Mesenteric fat pad (tissue), 1 donor: ENCODE data around the gene MGAT4A. TPM values are rescaled to one million over a fixed set of nuclear protein-coding genes. Genes with fewer than 3 reads are reported as not detected.
"Not testable (repeated sequence)": the region's sequence is repeated elsewhere in the genome, so short reads cannot be mapped to it uniquely, and the experiment has no call there.

Experiments
- DNase-seq: peaks from one replicate; pipeline ENCODE4 v3.0.0-alpha.2; 2020; ENCODE audit warnings: low spot score
- total RNA-seq: library from RNA; stranded (reverse); fragmentation: NEBNext Ultra II Directional; extraction: Animal tissue kit (Norgen Biotek cat#: 25700); gene quantifications from one replicate; pipeline ENCODE4 v1.2.1, GENCODE V29; 2021
- donor health status: DM: yes; HTN: yes; CAD: no.

Gene MGAT4A
- total RNA-seq, 1 donor from 2014 or later: 50.6 TPM

DNA sequence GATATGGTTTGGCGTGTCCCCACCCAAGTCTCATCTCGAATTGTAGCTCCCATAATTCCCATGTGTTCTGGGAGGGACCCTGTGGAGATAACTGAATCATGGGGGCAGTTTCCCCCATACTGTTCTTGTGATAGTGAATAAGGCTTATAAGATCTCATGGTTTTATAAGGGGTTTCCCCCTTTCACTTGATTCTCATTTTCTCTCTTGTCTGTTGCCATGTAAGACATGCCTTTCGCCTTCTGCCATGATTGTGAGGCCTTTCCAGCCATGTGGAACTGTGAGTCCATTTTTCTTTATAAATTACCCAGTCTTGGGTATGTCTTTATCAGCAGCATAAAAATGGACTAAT, 71.5 kb downstream of the MGAT4A start:
- DNase-seq: not testable (repeated sequence)

DNA sequence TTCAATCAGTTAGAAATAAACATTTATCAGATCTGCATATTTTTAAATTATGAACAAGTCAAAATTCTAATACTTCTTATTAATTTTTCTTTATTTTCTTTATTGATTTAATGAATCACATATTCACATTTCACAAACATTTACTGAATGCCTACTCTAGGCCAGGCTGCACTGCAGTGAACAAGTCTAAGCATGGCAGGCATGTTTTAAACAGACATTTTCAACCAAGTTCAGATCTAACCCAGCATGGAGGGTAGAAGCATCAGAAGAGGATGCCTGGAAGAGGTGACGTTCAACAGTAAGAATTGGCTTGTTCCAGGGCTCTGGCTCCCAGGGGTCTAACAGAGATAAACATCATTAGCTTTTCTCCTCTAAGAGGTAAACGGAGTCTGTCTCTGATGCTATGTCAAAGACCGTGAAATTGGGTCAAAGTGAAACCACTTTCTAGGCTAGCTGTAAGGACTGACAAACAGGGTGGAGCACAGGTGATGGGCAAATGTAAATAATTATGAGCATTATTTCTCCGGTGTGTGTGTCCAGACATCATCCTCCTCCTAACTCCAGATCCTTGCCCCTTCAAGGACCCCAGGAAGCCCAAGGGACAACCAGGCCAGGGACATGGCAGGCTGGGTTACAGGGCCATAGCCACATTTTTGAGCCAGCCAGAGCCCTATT, 72.0 kb downstream of the MGAT4A start:
- no peak for DNase-seq

DNA sequence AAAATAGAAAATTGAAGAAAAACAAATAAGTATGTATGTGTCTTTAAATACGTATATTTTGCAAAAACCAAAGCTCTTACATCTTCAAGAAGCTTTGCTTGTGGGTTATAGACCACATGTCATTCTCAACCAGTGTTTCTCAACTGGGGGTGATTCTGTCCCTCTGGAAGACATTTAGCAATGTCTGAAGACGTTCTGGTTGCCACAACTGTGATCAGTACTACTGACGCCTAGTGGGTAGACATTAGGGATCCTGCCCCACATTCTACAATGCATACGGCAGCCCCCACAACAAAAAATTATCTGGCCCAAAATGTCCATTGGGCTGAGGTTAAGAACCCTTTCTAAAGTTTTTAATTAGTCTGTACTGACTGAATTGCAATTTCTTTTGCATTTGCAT, 74.1 kb downstream of the MGAT4A start:
- no peak for DNase-seq

DNA sequence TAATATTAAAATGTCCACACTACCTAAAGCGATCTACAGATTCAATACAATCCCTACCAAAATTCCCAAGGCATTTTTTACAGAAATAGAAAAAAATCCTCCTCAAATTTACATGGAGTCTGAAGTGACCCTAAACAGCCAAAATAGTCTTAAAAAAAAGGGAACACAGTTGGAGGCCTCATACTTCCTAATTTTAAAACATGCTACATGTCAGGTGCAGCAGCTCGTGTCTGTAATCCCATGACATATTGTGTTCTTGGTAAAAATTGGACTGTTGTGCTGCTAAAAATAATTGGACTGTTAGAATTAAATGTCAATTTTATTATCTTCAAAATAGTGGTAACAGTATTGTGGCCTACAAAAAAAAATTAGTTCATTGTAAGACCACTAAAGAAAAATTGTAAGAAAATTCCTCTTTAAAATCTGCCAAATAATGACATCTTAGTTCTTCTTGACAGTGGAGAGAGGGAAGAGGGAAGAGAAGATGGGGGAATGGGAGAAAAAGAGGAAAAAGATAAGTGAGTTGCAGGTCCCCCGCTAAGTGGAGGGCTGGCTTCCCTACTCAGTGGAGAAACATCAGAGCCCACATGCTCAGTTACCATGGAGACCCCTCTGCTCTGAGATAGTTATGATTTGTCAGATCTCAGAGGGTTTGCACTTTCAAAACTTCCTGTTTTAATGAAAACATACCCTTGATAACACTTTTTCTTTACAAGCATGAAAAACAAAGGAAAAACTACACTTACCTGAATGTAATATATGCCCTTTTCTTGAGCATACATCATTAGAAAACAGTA, 76.0 kb downstream of the MGAT4A start:
- no peak for DNase-seq

DNA sequence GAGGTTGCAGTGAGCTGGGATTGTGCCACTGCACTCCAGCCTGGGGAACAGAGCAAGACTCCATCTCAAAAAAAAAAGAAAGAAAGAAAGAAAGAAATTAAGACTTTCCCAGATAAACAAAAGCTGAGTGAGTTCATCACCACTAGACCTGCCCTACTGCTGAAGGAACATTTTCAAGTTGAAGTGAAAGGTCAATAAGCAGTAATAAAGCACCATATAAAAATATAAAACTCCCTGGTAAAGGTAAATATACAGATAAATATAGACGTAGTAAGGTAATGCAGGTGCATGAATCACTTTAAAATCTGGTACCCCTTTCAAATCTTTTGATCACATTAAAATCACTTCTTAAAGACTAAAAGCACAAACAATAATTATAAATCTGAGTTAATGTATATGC, 79.9 kb downstream of the MGAT4A start:
- DNase-seq: no peak

DNA sequence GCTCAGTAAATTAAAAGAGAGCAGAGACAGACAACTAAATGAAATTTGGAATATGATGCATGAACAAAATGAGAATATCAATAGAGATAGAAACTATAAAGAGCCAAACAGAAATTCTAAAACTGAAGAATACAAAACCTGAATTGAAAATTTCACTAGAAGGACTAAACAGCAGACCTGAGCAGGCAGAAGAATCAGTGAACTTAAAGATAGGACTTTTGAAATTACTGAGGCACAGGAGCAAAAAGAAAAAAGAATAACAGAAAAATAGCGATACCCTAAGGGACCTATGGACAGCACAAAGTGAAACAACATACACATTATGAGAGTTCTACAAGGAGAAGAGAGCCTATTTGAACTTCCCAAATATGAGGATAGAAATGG, 80.9 kb downstream of the MGAT4A start:
- DNase-seq: no peak

DNA sequence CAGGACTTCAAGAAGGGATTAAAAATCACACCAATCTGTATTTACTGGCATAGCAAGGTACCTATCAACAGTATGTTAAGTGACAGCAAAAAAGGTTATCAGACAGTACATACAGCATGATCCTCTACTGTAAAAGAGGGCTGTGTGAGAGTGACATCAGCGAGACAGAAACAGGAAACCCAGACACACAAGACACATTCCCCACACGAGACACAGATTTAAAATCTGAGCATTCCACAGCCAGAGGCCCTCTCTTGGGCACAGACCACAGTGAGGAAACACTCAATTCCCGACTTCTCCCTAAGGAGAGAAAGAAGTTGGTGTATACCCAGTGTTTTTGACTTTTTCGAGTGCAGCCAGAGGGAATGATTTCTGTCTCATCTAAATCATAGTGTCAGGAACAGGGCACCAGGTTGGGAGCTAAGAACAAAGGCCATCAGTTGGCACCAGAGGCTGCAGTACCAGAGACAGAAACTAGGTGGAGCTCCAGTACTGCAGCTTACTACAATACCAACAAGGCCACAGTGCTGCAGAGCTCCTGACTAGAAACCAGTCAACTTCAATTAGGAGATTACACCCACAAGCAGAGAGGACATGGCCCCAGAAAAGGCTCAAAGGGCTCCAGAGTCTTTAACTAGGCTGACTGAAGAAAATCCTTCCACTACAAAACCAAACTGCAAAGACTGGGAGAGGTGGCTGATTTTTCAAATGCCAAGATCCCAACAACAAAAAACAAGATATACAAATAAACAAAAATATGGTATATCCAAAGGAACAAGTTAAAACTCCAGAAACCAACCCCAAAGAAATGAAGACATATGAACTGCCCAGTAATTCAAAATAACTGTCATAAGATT, 81.6 kb downstream of the MGAT4A start:
- no peak for DNase-seq

DNA sequence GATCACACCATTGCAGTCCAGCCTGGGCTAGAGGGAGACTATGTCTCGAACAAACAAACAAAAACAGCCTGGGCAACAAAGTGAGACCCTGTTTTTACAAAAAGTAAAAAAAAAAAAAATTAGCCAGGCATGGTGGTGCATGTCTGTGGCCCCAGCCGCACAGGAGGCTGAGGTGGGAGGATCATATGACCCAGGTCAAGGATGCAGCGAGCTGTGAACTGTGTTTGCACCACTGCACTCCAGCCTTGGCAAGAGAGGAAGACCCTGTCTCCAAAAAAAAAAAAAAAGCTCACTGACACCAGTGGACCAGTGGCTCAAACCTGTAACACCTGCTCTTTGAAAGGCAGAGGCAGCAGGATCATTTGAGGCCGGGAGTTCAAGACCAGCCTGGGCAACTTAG, 82.5 kb downstream of the MGAT4A start:
- no peak for DNase-seq

DNA sequence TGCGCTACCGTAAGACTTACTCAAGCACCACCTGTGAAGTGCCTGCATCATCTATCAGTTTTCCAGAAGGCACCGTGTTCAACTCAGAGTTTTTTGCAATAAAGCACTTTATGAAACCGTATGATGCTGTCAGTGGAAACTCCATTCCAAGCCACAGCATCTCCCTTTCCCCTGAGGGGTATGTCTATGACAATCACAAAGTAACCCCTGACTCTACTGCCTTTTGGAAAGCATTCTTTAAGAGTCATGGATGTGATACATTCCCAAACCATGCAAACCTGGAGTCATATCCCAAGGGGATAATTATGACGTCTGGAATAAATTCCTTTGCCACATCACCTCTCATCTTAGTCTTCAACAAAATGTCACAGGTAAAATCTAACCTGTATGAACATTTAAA, 83.3 kb downstream of the MGAT4A start:
- DNase-seq: no peak

DNA sequence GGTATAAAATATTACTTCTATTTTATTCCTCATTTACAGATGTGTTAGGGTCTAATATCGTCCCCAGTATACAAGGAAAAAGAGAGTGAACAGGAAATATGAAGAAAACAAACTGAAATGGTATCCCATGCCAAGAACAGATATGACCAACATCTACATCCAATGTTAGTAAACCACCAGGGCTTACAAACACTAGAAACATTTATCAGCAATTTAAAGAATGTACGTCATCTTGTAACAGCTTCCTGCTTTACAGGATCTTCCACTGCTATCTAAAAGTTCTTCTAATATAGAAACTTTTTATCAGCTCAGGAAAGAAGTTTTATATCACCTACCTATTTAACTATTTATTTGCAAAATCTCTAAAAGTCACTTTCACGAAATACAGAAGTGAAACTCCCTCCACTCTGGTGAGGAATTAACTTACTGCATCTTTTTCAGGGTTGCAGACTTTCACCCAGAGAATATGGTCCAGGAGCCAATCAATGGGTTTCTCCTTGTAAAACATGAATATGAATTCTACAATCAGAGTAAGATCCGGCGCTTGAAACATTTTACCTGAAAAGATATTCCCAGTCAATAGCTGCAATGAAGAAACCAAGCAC, 87.3 kb downstream of the MGAT4A start:
- no peak for DNase-seq

DNA sequence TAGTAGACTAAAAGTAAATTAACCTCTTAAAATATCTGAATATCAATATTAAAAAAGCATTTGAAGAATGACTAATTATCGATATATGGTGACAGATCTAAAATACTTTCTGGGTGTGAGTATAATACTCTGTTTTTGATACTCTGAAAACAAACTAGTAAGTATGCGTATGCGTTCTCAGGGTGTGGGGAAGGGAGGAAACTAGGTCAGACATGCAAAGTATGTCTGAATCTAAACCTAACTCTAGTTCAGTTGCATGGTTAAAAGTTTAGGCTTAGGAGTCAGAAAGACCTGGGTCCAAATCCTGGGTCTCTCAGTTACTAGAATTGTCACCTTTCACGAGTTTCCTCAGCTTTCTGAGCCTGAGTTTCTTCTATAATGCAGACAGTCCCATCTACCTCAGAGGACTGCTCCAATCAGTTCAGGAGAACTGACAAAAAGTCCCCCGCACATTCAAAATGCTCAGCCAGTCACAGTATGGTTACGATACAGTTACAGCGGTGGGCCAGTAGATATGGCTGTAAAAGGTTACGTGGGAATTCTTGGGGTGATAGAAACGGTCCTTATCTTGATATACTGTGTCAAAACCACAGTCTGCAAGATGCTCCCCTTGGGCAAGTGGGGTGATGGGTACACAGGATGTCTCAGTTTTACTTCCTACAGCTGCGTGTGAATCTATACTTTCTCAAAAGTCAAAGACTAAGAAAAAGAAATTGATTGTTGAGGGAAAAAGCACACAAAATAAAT, 93.4 kb downstream of the MGAT4A start:
- no peak for DNase-seq

DNA sequence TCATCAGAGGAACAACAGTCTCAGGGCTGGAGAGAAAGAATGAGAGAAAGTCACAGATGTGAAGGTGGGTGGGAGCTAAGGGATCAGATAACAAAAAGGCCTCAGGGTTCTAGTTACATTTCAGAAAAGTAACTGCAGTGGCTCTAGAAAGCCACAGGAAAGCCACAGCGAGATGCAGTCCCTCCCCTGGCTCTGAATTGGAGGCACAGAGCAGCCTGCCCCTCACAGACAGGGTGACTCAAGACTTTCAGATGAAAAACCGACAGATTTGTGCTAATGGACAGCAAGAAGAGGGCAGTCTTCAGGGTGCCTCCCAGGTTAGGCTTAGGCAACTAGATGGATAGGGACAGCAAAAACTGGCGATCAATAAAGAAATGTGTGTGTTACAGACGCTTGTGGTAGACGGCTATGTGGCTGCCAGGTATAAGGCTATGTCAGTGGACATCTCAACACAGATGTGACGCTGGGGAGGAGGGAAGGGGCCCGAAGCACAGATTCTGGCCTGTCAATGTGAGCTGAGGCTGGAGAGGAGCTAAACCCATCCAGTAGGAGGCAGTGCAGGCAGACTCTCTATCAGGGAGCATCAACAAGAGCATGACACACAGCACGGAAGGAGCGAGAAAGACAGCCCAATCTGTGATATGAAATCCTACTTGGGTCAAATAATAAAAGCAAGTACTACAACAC, 96.4 kb downstream of the MGAT4A start:
- DNase-seq: no peak

DNA sequence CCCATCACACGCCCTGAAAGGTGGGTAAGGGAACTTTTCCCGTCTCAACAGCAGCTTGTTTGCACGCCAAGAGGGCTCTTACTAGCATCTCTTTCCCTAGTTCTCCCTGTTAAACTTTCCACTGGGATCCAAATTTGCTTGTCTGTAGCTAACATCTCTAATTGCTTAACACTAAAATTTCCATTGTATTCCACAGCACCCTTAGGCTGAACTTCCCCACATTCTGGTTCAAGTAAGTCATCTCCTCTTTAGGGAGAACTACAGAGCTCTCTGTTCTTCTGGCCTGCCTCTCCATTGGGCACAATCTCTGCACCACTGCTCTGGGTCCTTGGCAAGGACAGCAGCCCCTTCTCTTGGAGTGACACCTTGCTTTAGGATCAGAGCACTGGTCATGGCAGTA, 98.6 kb downstream of the MGAT4A start:
- no peak for DNase-seq

DNA sequence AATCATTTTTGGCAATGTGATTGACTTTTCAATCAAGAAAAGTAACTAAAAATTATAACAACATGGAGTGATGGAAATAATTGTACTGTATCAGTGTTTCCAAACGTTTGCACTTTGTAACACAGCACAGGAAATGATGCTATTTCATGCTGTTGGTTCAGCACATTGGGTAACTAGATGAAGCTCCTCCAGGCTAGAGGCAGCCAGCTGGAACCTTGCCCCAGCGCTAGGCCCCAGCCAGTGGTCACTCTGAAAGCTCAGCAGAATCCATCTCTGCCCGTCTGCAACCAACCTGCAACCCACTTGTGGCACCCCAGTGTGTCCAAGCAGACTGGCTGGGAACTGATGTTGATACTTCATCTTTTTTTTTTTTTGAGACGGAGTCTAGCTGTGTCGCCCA, 107.3 kb downstream of the MGAT4A start:
- no peak for DNase-seq

DNA sequence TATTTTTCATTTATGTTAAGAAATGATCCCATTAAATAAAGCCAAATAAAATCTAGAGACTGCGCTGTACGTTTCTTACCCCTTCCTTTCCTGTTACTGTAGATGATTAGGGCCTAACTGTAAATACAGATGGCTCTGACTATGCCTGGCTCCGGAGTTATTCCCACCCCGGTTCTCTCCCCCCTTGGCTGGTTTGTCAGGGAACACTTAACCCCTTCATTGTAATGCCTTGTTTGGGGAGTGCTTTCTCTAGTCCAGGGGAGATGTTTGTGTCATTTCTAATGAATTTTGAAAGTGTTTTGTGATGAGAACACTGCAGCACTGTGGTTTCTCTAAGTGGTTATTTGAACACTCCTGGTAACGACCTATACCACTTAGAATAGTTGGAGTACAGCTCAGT, 113.8 kb downstream of the MGAT4A start:
- no peak for DNase-seq

DNA sequence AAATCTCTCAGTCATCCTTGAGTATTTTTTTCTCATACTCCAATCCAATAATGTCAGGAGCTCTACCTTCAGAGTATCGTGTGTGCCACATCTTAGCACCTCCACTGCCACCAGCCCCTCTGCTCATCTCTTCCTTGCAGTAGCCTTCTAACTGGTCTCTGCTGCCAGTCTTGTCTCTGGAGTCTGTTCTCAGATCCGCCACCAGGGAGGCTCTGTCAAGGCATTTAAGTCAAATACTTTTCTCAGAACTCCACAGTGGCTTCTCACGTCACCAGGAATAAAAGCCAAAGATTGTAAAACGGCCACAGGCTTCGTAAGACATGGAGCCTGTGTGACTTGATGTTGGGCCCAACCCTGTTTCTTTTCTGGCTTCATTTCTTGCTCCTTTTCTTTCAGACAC, 115.5 kb downstream of the MGAT4A start:
- DNase-seq: no peak

DNA sequence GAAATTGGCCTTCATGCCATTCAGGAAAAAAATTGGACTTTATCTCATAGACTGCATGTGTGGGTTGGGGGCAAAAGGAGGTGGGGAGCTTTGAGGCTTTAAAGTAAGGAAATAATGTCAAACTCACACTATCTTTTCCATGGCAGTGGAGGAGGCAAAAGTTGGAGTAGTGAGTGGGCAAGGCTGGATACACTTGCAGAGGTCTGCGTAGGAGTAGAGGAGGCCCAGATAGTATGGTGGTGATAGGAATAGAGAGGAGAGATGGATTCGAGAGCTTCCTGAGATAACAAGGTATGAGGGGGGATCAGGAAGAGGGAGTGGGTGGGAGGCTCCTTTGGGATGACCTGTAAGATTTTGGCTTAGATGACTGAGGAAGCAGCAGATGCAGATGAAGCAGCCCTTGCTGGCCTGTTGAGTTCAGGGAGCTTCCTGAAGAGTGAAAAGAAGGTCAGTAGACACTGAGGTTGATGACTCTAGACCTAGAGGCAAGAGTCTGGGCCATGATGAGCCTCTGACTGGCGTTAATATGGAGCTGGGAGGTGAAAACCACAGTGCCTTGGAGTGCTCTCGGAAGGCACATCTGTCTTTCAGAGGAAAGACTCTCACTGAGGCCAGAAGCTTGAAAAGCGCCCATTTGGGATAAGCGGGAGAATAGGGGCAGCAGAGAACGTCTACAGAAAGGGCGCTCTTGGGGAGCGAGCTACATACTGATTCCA, 116.8 kb downstream of the MGAT4A start:
- no peak for DNase-seq

DNA sequence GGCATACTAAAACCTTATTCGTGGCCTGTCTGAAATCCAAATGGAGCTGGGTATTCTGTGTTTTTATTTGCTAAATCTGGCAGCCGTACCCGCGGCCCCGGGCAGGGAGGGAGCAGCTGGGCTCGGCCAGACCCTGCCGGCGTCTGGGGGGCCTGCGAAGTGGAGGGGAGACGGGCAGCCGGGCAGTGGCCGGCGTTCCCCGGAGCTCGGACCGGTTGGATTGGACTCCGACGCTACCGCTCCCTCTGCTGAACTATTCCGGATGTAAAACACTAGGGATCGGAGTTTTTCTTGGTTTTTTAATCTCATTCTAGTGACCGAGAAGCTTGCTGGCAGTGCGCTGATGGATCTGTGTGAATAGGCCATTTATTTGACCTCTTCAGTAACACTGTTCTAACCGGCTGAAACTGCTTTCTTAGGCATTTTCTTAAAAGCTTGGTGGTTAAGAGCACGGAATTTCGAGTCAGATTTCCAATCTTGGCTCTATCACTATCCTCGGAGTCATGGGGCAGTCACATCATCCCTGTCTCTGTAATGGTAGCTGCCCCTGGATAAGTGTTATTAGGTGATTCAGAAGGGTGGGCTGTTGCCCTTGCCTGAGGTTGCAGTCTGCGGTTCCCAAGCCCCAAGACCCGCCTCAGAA, 121.8 kb downstream of the MGAT4A start:
- DNase-seq: no peak
